ENCODE measurements around the gene ARNT2.
"Not testable (repeated sequence)": the region's sequence is repeated elsewhere in the genome, so short reads cannot be mapped to it uniquely, and the experiment has no call there.

Gene ARNT2

DNA sequence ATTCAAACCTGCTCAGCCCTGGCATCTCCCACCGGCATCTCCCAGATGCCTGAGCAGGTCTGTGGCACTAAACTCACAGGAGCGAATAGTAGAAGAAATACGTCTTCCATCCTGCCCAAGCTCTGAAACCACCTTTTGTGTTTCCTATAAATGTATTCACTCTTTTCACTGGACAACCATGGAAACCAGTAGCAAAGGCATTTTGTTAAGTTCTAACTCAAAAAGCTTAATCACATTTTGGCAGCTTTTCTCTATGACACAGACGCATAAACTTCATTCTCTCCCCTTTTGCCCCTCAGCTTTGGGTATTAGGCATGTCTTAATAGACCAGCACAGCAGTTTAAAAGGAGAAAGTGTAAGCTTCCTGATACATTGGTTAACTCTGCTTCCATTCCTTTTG lies 24.5 kb upstream of the ARNT2 start:
- DNase-seq (ENCODE audit: low spot score), result no peak
- in situ Hi-C loops (cut with MboI; ENCODE audit: low sequenced_read_pairs, unreplicated experiment), result no loop called here
- TF ChIP-seq CTCF (IDR thresholded peaks at IDR 0.05; ENCODE audit: borderline replicate concordance, control extremely low read depth, extremely low read depth, insufficient read depth, missing control alignments), result no peak

- in situ Hi-C loops (cut with MboI; ENCODE audit: low sequenced_read_pairs, unreplicated experiment), result no loop called here
- no peak for DNase-seq (ENCODE audit: low spot score)
- no peak for TF ChIP-seq CTCF (IDR thresholded peaks at IDR 0.05; ENCODE audit: borderline replicate concordance, control extremely low read depth, extremely low read depth, insufficient read depth, missing control alignments)
Observed at GRCh38 chr15:80380154-80380553, 24.0 kb upstream of the ARNT2 start.

- in situ Hi-C loops (cut with MboI; ENCODE audit: low sequenced_read_pairs, unreplicated experiment), result no loop called here
- TF ChIP-seq CTCF (IDR thresholded peaks at IDR 0.05; ENCODE audit: borderline replicate concordance, control extremely low read depth, extremely low read depth, insufficient read depth, missing control alignments), result no peak
- no peak for DNase-seq (ENCODE audit: low spot score)
Observed at GRCh38 chr15:80382285-80382684, 21.9 kb upstream of the ARNT2 start.

- no peak for TF ChIP-seq CTCF (IDR thresholded peaks at IDR 0.05; ENCODE audit: borderline replicate concordance, control extremely low read depth, extremely low read depth, insufficient read depth, missing control alignments)
- in situ Hi-C loops (cut with MboI; ENCODE audit: low sequenced_read_pairs, unreplicated experiment), result no loop called here
- no peak for DNase-seq (ENCODE audit: low spot score)
Observed at GRCh38 chr15:80384432-80384831, 19.8 kb upstream of the ARNT2 start.

- in situ Hi-C loops (cut with MboI; ENCODE audit: low sequenced_read_pairs, unreplicated experiment), result no loop called here
- no peak for DNase-seq (ENCODE audit: low spot score)
- TF ChIP-seq CTCF (IDR thresholded peaks at IDR 0.05; ENCODE audit: borderline replicate concordance, control extremely low read depth, extremely low read depth, insufficient read depth, missing control alignments), result no peak
Observed at GRCh38 chr15:80386151-80386550, 18.0 kb upstream of the ARNT2 start.

DNA sequence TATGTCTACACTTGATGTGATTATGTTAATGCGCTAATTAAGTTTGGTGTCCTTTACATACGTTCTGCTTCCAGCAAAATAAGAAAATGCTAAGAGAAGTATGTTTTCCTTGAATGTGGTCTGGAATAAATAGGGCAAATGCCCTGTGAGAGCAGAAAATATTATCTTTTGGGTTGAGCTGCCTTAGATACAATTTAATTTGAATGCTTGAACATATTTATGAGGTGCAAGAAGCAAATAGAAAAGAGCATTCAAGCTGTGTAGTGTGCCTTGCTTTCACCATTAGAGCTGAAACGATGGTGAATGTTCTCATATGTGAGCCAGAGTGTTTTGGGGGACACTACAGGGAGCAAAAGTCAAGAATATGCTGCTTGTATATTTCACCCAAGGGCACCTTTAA lies 15.9 kb upstream of the ARNT2 start:
- DNase-seq (ENCODE audit: low spot score), result no peak
- in situ Hi-C loops (cut with MboI; ENCODE audit: low sequenced_read_pairs, unreplicated experiment), result no loop called here
- no peak for TF ChIP-seq CTCF (IDR thresholded peaks at IDR 0.05; ENCODE audit: borderline replicate concordance, control extremely low read depth, extremely low read depth, insufficient read depth, missing control alignments)

- no peak for DNase-seq (ENCODE audit: low spot score)
- in situ Hi-C loops (cut with MboI; ENCODE audit: low sequenced_read_pairs, unreplicated experiment), result no loop called here
- no peak for TF ChIP-seq CTCF (IDR thresholded peaks at IDR 0.05; ENCODE audit: borderline replicate concordance, control extremely low read depth, extremely low read depth, insufficient read depth, missing control alignments)
Observed at GRCh38 chr15:80389370-80389769, 14.8 kb upstream of the ARNT2 start.

DNA sequence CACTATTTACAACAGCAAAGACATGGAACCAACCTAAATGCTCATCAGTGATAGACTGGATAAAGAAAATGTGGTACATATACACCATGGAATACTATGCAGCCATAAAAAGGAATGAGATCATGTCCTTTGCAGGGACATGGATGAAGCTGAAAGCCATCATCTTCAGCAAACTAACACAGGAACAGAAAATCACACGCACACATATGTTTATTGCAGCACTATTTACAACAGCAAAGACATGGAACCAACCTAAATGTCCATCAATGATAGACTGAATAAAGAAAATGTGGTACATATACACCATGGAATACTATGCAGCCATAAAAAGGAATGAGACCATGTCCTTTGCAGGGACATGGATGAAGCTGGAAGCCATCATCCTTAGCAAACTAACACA lies 13.2 kb upstream of the ARNT2 start:
- in situ Hi-C loops (cut with MboI; ENCODE audit: low sequenced_read_pairs, unreplicated experiment); DNase-seq (ENCODE audit: low spot score): not testable (repeated sequence)

Data from GM13976 (cell line).